ENCODE data around the gene GRIA3.
A peak's percentile ranks its signal among the peaks of the same experiment; 100 is the strongest.
"Not testable (repeated sequence)": the region's sequence is repeated elsewhere in the genome, so short reads cannot be mapped to it uniquely, and the experiment has no call there.

The GRIA3 gene

GRCh38 chrX:123464709-123465108 is 280.6 kb downstream of the GRIA3 start:
- DNase-seq (ENCODE audit: low spot score), result no peak

GRCh38 chrX:123468481-123468880 is 284.4 kb downstream of the GRIA3 start:
- DNase-seq (ENCODE audit: low spot score), result no peak

GRCh38 chrX:123475068-123475724 is 291.1 kb downstream of the GRIA3 start:
- no peak for DNase-seq (ENCODE audit: low spot score)

- DNase-seq (ENCODE audit: low spot score), result no peak
These were observed 292.6 kb downstream of the GRIA3 start for GRCh38 chrX:123476611-123477219.

- no peak for DNase-seq (ENCODE audit: low spot score)
These were observed 293.6 kb downstream of the GRIA3 start for GRCh38 chrX:123477673-123478072.

- DNase-seq (ENCODE audit: low spot score), result peak; percentile 35
These were observed 298.1 kb downstream of the GRIA3 start for GRCh38 chrX:123481913-123482851.

GRCh38 chrX:123486297-123486696 is 302.2 kb downstream of the GRIA3 start:
- no peak for DNase-seq (ENCODE audit: low spot score)

GRCh38 chrX:123487236-123487635 is 303.2 kb downstream of the GRIA3 start:
- DNase-seq (ENCODE audit: low spot score), result peak; percentile 18

- DNase-seq (ENCODE audit: low spot score), result peak; percentile 6
These were observed 303.6 kb downstream of the GRIA3 start for GRCh38 chrX:123487669-123488068.

- DNase-seq (ENCODE audit: low spot score), result peak; percentile 33
These were observed 304.9 kb downstream of the GRIA3 start for GRCh38 chrX:123489011-123489410.

- DNase-seq (ENCODE audit: low spot score), result no peak
These were observed 309.8 kb downstream of the GRIA3 start for GRCh38 chrX:123493857-123494256.

GRCh38 chrX:123499787-123500186 is 315.7 kb downstream of the GRIA3 start:
- DNase-seq (ENCODE audit: low spot score), result no peak

GRCh38 chrX:123504047-123504446 is 320.0 kb downstream of the GRIA3 start:
- DNase-seq (ENCODE audit: low spot score), result no peak

GRCh38 chrX:123504630-123505270 is 320.7 kb downstream of the GRIA3 start:
- DNase-seq (ENCODE audit: low spot score), result no peak

- DNase-seq (ENCODE audit: low spot score), result no peak
These were observed 329.7 kb downstream of the GRIA3 start for GRCh38 chrX:123513585-123514278.

- DNase-seq (ENCODE audit: low spot score), result not testable (repeated sequence)
These were observed 330.2 kb downstream of the GRIA3 start for GRCh38 chrX:123514279-123514640.

- no peak for DNase-seq (ENCODE audit: low spot score)
These were observed 334.7 kb downstream of the GRIA3 start for GRCh38 chrX:123518791-123519190.

GRCh38 chrX:123525123-123525725 is 341.1 kb downstream of the GRIA3 start:
- DNase-seq (ENCODE audit: low spot score), result no peak

- DNase-seq (ENCODE audit: low spot score), result not testable (repeated sequence)
These were observed 346.6 kb downstream of the GRIA3 start for GRCh38 chrX:123530726-123531125.
